Activated CD4-positive, alpha-beta T cell treated with anti-CD3 and anti-CD28 coated beads, Interleukin-2, amount 10 ng/mL, durations not matched to agents 24 days and 14 days (primary cell): ENCODE data around the gene OOSP4A. TPM values are rescaled to one million over a fixed set of nuclear protein-coding genes. Genes with fewer than 3 reads are reported as not detected.
A peak's percentile ranks its signal among the peaks of the same experiment; 100 is the strongest.

Source experiments
- DNase-seq: peaks from one replicate; pipeline ENCODE4 v3.0.0; 2022
- H3K27ac Mint-ChIP-seq: one replicate; pipeline ENCODE4 v1.8.0; 2022; ENCODE audit warnings: mild to moderate bottlenecking, mixed read lengths
- H3K27me3 Mint-ChIP-seq: one replicate; pipeline ENCODE4 v1.8.0; 2022; ENCODE audit warnings: mixed read lengths
- H3K36me3 Mint-ChIP-seq: one replicate; pipeline ENCODE4 v1.8.0; 2022; ENCODE audit warnings: low read depth, mild to moderate bottlenecking, mixed read lengths
- H3K4me1 Mint-ChIP-seq: one replicate; pipeline ENCODE4 v1.8.0; 2021; ENCODE audit warnings: mixed read lengths
- H3K4me3 Mint-ChIP-seq: one replicate; pipeline ENCODE4 v1.8.0; 2022; ENCODE audit warnings: mild to moderate bottlenecking, moderate library complexity, mixed read lengths
- H3K9me3 Mint-ChIP-seq: one replicate; pipeline ENCODE4 v1.8.0; 2021; ENCODE audit warnings: mixed read lengths
- intact Hi-C: fragments of 100-400 bp; cut with micrococcal nuclease; formaldehyde crosslinking; loops from one replicate; pipeline ENCODE4 v1.15.1; 2023
- total RNA-seq: library from RNA; stranded (reverse); gene quantifications from 2 replicates; pipeline ENCODE4 v1.2.3, GENCODE V29; 2022

The OOSP4A gene
- total RNA-seq = not detected in 2 replicates

DNA sequence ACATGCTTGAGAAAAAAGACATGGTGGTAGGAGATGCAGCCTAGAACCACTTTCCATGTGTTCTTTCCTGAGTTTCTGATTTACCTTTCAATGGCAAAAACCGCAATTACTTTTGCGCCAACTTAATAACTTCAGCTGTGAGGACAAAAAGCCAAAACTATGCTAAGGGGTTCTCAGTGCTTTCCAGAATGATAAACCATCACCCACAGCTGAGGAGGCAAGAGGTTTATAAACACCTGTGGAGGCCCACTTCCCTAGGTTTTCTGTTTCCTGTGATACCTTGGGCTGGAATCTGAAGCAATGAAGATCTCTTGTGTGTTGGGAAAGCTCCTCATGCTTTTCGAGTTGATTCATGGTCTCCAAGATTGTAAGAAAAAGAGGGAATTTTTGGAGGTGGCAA is at the start of gene OOSP4A:
OOSP4A (plus strand) TSS at position 301 of the 400 bp plus-strand sequence; CDS start at position 301, 0 bp downstream.
- no peak for DNase-seq
- H3K27ac Mint-ChIP-seq = no peak within 1 kb of the TSS
- peaks cover 4% of the 10 kb centered on the region for H3K27me3 Mint-ChIP-seq
- H3K36me3 Mint-ChIP-seq = no peaks in the 10 kb centered on the region
- intact Hi-C loops = no loop called here
- no peaks in the 10 kb centered on the region for H3K4me1 Mint-ChIP-seq
- H3K4me3 Mint-ChIP-seq = no peak within 1 kb of the TSS
- no peaks in the 10 kb centered on the region for H3K9me3 Mint-ChIP-seq

GRCh38 chr11:59918480-59918879 is 45.4 kb upstream of the OOSP4A start:
- Mint-ChIP-seq H3K27ac (no peak overlapping the region), H3K36me3 (no peaks in the 10 kb centered on the region), H3K4me3 (no peak overlapping the region), H3K9me3 (peaks cover 11% of the 10 kb centered on the region), H3K4me1 (no peaks in the 10 kb centered on the region), H3K27me3 (no peaks in the 10 kb centered on the region)
- no peak for DNase-seq
- intact Hi-C loops = no loop called here

DNA sequence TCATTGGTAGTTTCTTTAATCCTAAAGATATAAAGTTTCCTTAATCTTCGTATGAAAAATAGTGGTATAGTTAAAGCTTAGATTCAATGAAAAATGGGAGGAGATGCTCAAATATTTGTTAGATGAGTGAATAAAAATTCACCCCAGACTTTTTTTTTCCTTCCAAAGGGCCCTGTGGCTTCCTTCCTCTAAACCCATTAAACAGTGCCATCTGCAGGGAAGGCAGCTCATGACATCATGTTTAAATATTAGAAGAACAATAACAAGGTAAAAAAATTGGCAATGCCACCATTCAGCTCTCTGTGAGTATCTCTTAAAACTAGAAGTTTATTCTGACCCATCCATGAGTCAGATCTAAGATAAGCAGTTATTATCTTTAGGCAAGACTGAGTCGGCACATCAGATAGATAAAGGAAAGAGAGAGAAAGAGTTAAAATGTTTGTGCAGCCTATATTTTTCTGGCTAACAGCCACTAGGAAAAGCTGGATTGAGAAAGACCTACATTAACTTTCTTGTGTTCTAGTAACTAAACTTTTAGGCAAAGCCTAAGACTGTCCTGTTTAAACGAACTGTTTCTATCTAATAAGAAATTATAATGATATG is 44.7 kb upstream of the OOSP4A start:
- Mint-ChIP-seq H3K36me3 (no peaks in the 10 kb centered on the region), H3K27ac (no peak overlapping the region), H3K4me1 (no peaks in the 10 kb centered on the region), H3K27me3 (no peaks in the 10 kb centered on the region), H3K9me3 (peaks cover 11% of the 10 kb centered on the region), H3K4me3 (no peak overlapping the region)
- DNase-seq = peak; percentile 77
- intact Hi-C loops = loop anchor here (1.0 kb wide), 2 partner anchors 96 to 165 kb away; no protein-coding TSS in a partner anchor

DNA sequence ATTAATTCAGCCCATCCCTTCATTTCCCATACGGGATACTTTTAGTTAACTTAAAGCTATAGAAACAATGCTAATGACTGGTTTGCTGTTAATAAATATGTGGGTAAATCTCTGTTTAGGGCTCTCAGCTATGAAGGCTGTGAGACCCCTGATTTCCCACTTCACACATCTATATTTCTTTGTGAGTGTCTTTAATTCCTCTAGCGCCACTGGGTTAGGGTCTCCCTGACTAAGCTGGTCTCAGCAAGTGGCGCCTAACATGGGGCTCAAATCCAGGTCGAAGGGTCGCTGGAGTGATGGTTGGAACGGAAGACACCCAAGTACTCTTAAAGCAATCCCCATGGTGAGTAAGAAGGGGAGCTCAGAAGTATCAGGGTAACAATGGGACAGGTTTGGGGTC is 40.0 kb upstream of the OOSP4A start:
- Mint-ChIP-seq H3K4me3 (no peak overlapping the region), H3K36me3 (no peaks in the 10 kb centered on the region), H3K4me1 (no peaks in the 10 kb centered on the region), H3K9me3 (peaks cover 14% of the 10 kb centered on the region), H3K27me3 (no peaks in the 10 kb centered on the region), H3K27ac (no peak overlapping the region)
- no peak for DNase-seq
- intact Hi-C loops = no loop called here

DNA sequence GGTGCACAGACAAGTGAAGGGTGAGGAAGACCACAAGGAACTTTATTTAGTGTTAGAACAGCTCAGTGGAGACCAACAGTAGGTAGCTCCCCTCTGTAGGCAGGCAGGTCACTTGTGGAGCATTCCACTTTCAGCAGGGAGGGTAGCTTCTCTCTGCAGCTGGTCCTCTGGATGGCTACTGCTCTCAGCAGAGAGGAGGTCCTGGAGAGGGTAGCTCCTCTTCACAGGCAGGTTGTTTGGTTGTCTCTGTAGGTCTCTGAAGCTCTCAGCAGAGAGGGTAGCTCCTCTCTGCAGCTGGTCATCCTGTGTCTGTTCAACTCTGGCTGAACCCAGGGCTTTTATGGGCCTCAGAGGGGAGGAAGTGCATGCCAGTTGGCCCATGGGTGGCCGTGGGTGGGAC is 32.1 kb upstream of the OOSP4A start:
- Mint-ChIP-seq H3K4me1 (no peaks in the 10 kb centered on the region), H3K4me3 (no peak overlapping the region), H3K27ac (no peak overlapping the region), H3K36me3 (no peaks in the 10 kb centered on the region), H3K9me3 (peaks cover 7% of the 10 kb centered on the region), H3K27me3 (no peaks in the 10 kb centered on the region)
- intact Hi-C loops = no loop called here
- no peak for DNase-seq

GRCh38 chr11:59938132-59938531 is 25.7 kb upstream of the OOSP4A start, which contains the start of gene OOSP1:
OOSP1 (plus strand) TSS chr11:59938432; CDS start chr11:59938455, 23 bp downstream.
- no peak within 1 kb of the TSS for H3K27ac Mint-ChIP-seq
- no peak within 1 kb of the TSS for H3K4me3 Mint-ChIP-seq
- H3K27me3 Mint-ChIP-seq = no peaks in the 10 kb centered on the region
- H3K4me1 Mint-ChIP-seq = no peaks in the 10 kb centered on the region
- intact Hi-C loops = no loop called here
- no peaks in the 10 kb centered on the region for H3K9me3 Mint-ChIP-seq
- no peaks in the 10 kb centered on the region for H3K36me3 Mint-ChIP-seq
- DNase-seq = no peak

GRCh38 chr11:59938718-59939117 is 25.1 kb upstream of the OOSP4A start:
- intact Hi-C loops = no loop called here
- Mint-ChIP-seq H3K27me3 (no peaks in the 10 kb centered on the region), H3K27ac (no peak overlapping the region), H3K9me3 (no peaks in the 10 kb centered on the region), H3K4me1 (no peaks in the 10 kb centered on the region), H3K4me3 (no peak overlapping the region), H3K36me3 (no peaks in the 10 kb centered on the region)
- DNase-seq = no peak

DNA sequence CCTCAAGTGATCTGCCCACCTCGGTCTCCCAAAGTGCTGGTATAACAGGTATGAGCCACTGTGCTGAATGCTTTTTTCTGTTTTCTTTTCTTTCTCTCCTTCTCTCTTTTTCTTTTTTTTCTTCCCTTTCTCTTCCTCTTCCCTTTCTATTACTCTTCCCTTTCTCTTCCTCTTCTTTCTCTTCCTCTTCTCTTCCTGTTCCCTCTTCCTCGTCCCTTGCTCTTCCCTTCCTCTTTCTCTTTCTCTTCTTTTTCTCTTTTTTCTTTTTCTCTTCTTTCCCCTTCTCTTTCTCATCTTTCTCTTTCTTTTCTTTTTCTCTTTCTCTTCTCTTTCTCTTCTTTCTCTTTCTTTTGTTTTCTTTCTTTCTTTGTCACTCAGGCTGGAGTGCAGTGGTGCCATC is 24.4 kb upstream of the OOSP4A start:
- H3K9me3 Mint-ChIP-seq = no peaks in the 10 kb centered on the region
- no peaks in the 10 kb centered on the region for H3K27me3 Mint-ChIP-seq
- H3K27ac Mint-ChIP-seq = no peak overlapping the region
- DNase-seq = no peak
- no peaks in the 10 kb centered on the region for H3K4me1 Mint-ChIP-seq
- no peak overlapping the region for H3K4me3 Mint-ChIP-seq
- no peaks in the 10 kb centered on the region for H3K36me3 Mint-ChIP-seq
- intact Hi-C loops = no loop called here

DNA sequence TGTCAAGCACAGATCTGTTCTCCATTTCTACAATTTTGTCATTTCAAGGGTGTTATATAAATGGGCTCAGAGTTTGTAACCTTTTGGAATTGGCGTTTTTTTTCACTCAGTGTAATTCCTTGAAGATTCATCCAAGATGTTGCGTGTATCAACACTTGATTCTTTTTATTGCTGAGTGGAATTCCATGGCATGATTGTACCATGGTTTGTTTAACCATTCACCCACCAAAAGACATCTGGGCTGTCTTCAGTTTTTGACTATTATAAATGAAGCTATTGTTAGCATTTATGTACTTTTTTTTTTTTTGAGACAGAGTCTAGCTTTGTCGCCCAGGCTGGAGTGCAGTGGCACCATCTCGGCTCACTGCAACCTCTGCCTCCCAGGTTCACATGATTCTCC is 22.7 kb upstream of the OOSP4A start:
- H3K9me3 Mint-ChIP-seq = no peaks in the 10 kb centered on the region
- no peaks in the 10 kb centered on the region for H3K27me3 Mint-ChIP-seq
- no peaks in the 10 kb centered on the region for H3K4me1 Mint-ChIP-seq
- no peak overlapping the region for H3K27ac Mint-ChIP-seq
- H3K36me3 Mint-ChIP-seq = no peaks in the 10 kb centered on the region
- intact Hi-C loops = no loop called here
- no peak overlapping the region for H3K4me3 Mint-ChIP-seq
- no peak for DNase-seq

DNA sequence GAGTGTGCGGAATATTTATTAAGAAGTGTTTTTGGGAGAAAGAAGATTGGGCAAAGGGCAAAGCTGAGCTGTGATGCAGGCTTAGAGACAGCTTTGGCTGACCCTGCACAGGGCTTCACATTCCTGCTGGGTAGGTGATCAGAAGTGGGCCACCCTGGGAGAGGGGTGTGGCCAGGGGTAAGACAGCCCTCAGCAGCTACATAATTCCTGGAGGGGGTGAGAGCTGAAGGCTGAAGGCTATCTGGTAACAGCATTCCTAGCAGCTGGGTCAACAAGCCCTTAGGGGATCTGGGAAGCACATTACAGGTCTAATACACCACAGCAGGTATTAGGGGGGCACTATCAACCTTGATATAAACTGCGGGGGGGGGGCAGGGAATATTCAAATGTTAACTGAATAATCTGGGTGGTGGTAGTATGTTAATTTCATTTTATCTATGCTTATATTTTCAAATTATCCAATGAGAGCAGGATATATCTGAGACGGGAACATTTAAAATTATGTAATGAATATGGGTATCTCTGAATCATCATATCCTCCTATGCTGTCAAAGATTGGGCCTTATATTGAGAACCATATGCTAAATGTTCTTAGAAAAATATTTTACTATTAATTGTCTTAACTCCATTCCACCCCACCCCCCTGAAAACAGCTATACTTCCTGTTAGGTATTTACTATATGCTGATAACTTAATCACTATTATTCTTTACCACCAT is 19.7 kb upstream of the OOSP4A start:
- H3K27me3 Mint-ChIP-seq = no peaks in the 10 kb centered on the region
- no peaks in the 10 kb centered on the region for H3K4me1 Mint-ChIP-seq
- H3K36me3 Mint-ChIP-seq = no peaks in the 10 kb centered on the region
- H3K4me3 Mint-ChIP-seq = no peak overlapping the region
- no peak overlapping the region for H3K27ac Mint-ChIP-seq
- intact Hi-C loops = no loop called here
- H3K9me3 Mint-ChIP-seq = no peaks in the 10 kb centered on the region
- DNase-seq = no peak

- H3K27ac Mint-ChIP-seq = no peak overlapping the region
- DNase-seq = no peak
- no peaks in the 10 kb centered on the region for H3K27me3 Mint-ChIP-seq
- H3K9me3 Mint-ChIP-seq = no peaks in the 10 kb centered on the region
- H3K4me3 Mint-ChIP-seq = no peak overlapping the region
- H3K4me1 Mint-ChIP-seq = no peaks in the 10 kb centered on the region
- no peaks in the 10 kb centered on the region for H3K36me3 Mint-ChIP-seq
- intact Hi-C loops = no loop called here
Measured at GRCh38 chr11:59944720-59945119, 19.1 kb upstream of the OOSP4A start.

DNA sequence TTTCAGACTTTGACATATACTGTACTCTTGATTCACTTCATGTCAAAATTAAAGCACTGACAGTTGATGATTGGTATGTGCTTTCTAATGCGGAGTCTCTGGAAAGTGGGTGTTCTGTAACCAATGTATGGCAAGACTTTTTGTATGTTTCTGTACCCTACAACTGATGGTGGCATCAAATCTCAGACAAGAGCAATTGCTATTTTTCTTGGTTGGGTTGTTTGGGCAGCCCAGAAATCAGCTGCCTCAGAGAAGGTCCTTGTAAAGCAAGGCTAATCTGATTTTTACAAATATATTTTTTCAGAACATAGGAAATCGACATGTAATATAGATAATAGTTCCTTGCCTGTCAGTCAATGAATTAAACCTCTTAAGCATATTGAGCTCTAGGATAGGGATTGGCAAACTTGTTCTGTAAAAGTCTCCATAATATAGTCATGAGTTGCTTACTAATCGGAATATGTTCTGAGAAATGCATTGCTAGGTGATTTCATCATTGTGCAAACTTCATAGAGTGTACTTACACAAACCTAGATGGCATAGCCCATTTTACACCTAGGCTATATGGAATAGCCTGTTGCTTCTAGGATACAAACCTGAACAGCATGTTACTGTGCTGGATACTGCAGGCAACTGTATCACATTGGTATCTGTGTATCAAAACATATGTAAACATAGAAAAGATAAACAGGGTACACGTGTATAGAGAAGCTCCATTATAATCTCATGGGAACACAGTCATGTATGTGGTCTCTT is 10.2 kb upstream of the OOSP4A start:
- H3K4me1 Mint-ChIP-seq = no peaks in the 10 kb centered on the region
- H3K27me3 Mint-ChIP-seq = no peaks in the 10 kb centered on the region
- H3K36me3 Mint-ChIP-seq = no peaks in the 10 kb centered on the region
- DNase-seq = no peak
- H3K4me3 Mint-ChIP-seq = no peak overlapping the region
- H3K27ac Mint-ChIP-seq = no peak overlapping the region
- intact Hi-C loops = no loop called here
- no peaks in the 10 kb centered on the region for H3K9me3 Mint-ChIP-seq

- Mint-ChIP-seq H3K27ac (no peak overlapping the region), H3K4me1 (no peaks in the 10 kb centered on the region), H3K36me3 (no peaks in the 10 kb centered on the region), H3K27me3 (peaks cover 2% of the 10 kb centered on the region), H3K4me3 (no peak overlapping the region), H3K9me3 (no peaks in the 10 kb centered on the region)
- intact Hi-C loops = no loop called here
- no peak for DNase-seq
Measured at GRCh38 chr11:59954219-59954847, 9.5 kb upstream of the OOSP4A start.

GRCh38 chr11:59957094-59957493 is 6.7 kb upstream of the OOSP4A start:
- H3K36me3 Mint-ChIP-seq = no peaks in the 10 kb centered on the region
- no peaks in the 10 kb centered on the region for H3K4me1 Mint-ChIP-seq
- intact Hi-C loops = no loop called here
- peaks cover 2% of the 10 kb centered on the region for H3K27me3 Mint-ChIP-seq
- DNase-seq = no peak
- no peak overlapping the region for H3K27ac Mint-ChIP-seq
- no peaks in the 10 kb centered on the region for H3K9me3 Mint-ChIP-seq
- H3K4me3 Mint-ChIP-seq = no peak overlapping the region
